C4-2B (cell line): Measurements from ENCODE around the gene PLCH2.

Source experiments
- CTCF ChIP-seq: fragments of 450-650 bp; conservative IDR thresholded peaks from 2 replicates; pipeline ENCODE4 v1.5.1; 2017; ENCODE audit warnings: mild to moderate bottlenecking
- ZFX ChIP-seq: fragments of 450-650 bp; IDR thresholded peaks from 2 replicates; pipeline ENCODE4 v1.6.1; 2017

- no peak for TF ChIP-seq CTCF
- no peak for TF ChIP-seq ZFX
Measured at GRCh38 chr1:2439369-2439768, 36.7 kb upstream of the PLCH2 start.
